CD4-positive, alpha-beta memory T cell (primary cell): ENCODE results near the gene ZNF816. TPM values are rescaled to one million over a fixed set of nuclear protein-coding genes. Genes with fewer than 3 reads are reported as not detected.

Source experiments
- CTCF ChIA-PET: fragments of 350-600 bp; sonication (Branson Sonifier 250); formaldehyde crosslinking; loops from one replicate; lab custom pipeline; 2021; ENCODE audit warnings: inconsistent platforms; ENCODE audit not compliant: partially characterized antibody; lab: Charles Lee
- POLR2A ChIA-PET: fragments of 350-600 bp; sonication (Branson Sonifier 250); formaldehyde crosslinking; loops from one replicate; lab custom pipeline; 2021; ENCODE audit not compliant: partially characterized antibody; lab: Charles Lee
- DNase-seq, 5 donors: peaks; one replicate each; pipeline versions ENCODE4 v3.0.0 to v3.0.0-alpha.2; 2020 to 2022; ENCODE audit warnings: mixed read lengths in 1 of 5
- H3K27ac ChIP-seq: one replicate; pipeline ENCODE4 v1.7.0; 2013; ENCODE audit warnings: low read depth, low read length
- H3K27me3 ChIP-seq: 2 replicates; pipeline ENCODE4 v1.7.0; 2013; ENCODE audit warnings: mild to moderate bottlenecking, low read length, moderate library complexity; ENCODE audit not compliant: insufficient read depth
- H3K36me3 ChIP-seq: 2 replicates; pipeline ENCODE4 v1.7.0; 2013; ENCODE audit warnings: mild to moderate bottlenecking, low read length, moderate library complexity; ENCODE audit not compliant: insufficient read depth
- H3K4me1 ChIP-seq: 2 replicates; pipeline ENCODE4 v1.7.0; 2013; ENCODE audit warnings: mild to moderate bottlenecking, low read length, moderate library complexity; ENCODE audit not compliant: insufficient read depth
- H3K4me3 ChIP-seq, 2 donors: one replicate each; pipeline ENCODE4 v1.7.0; 2013; ENCODE audit warnings: low read length in 2 of 2, mild to moderate bottlenecking in 1 of 2
- H3K9me3 ChIP-seq, 2 donors: one replicate each; pipeline ENCODE4 v1.7.0; 2013; ENCODE audit warnings: low read length in 2 of 2, control low read depth in 1 of 2; ENCODE audit not compliant: control insufficient read depth in 1 of 2
- H3K27ac Mint-ChIP-seq, 7 donors: one replicate each; pipeline ENCODE4 v1.8.0; 2020 to 2021; ENCODE audit warnings: mixed read lengths in 7 of 7, mild to moderate bottlenecking in 6 of 7, inconsistent platforms in 3 of 7, moderate library complexity in 3 of 7
- H3K27me3 Mint-ChIP-seq, 2 donors: one replicate each; pipeline ENCODE4 v1.8.0; 2020 to 2021; ENCODE audit warnings: mixed read lengths in 2 of 2
- H3K36me3 Mint-ChIP-seq, 2 donors: one replicate each; pipeline ENCODE4 v1.8.0; 2020 to 2021; ENCODE audit warnings: mixed read lengths in 2 of 2, inconsistent platforms in 1 of 2, mild to moderate bottlenecking in 1 of 2
- H3K4me1 Mint-ChIP-seq, 4 donors: one replicate each; pipeline ENCODE4 v1.8.0; 2020 to 2021; ENCODE audit warnings: mixed read lengths in 4 of 4, mild to moderate bottlenecking in 1 of 4
- H3K4me3 Mint-ChIP-seq, 8 donors: one replicate each; pipeline ENCODE4 v1.8.0; 2020 to 2021; ENCODE audit warnings: mixed read lengths in 8 of 8, mild to moderate bottlenecking in 7 of 8, moderate library complexity in 6 of 8, inconsistent platforms in 3 of 8
- H3K9me3 Mint-ChIP-seq, 8 donors: one replicate each; pipeline ENCODE4 v1.8.0; 2020 to 2021; ENCODE audit warnings: mixed read lengths in 8 of 8, mild to moderate bottlenecking in 5 of 8, inconsistent platforms in 3 of 8, moderate library complexity in 1 of 8
- intact Hi-C: fragments of 100-400 bp; cut with micrococcal nuclease; formaldehyde crosslinking; loops from one replicate; pipeline ENCODE4 v1.15.1; 2023
- polyA plus RNA-seq, 2 donors: library from polyadenylated mRNA; unstranded; fragments of 300-500 nt; fragmentation: Illumina TruSeq; gene quantifications; one replicate each; pipeline ENCODE4 v1.2.3, GENCODE V29; 2021
- total RNA-seq, 2 experiments: library from RNA; stranded (reverse); gene quantifications; one replicate each; pipeline ENCODE4 v1.2.3, GENCODE V29; 2021

Gene ZNF816
- total and polyA plus RNA-seq, 4 experiments from 2014 or later: 6.5 to 29.6 (median 23.0) TPM

DNA sequence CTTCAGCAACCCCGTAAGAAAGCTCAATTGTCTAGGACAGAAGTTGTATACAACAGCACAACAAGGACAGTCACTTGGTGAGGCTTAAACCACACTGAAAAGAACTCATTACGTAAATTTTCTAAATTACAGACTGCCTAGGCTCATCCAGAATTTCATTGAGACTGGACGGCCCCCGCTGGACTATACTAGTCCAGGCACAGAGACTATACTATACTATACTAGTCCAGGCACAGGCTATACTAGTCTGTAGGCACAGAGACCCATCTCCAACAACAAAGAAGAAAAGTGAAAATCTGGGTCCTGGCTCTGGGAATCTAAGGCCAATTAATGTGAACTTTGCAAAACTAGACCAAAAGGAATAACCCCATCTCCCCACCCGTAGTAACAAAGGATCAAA, 700 bp downstream of the ZNF816 start:
- Histone ChIP-seq H3K4me1 (peaks cover 25% of the 10 kb centered on the region), H3K27ac (peak overlapping the region; percentile 51), H3K4me3 (peak overlapping the region; percentile 62 to 91), H3K9me3 (peaks cover 8 to 43% of the 10 kb centered on the region in 2 donors), H3K36me3 (peaks cover 3% of the 10 kb centered on the region), H3K27me3 (no peaks in the 10 kb centered on the region)
- Mint-ChIP-seq H3K36me3 (peaks cover 41 to 60% of the 10 kb centered on the region in 2 donors), H3K9me3 (peaks cover 2 to 64% (median 38%) of the 10 kb centered on the region in 8 donors), H3K27me3 (peaks cover 0 to under 1% of the 10 kb centered on the region in 2 donors), H3K4me1 (peaks cover 13 to 34% (median 24%) of the 10 kb centered on the region in 4 donors), H3K27ac (peak overlapping the region; percentile 89 to 96 (median 92)), H3K4me3 (peak overlapping the region; percentile 90 to 98 (median 93))
- intact Hi-C loops: loop anchor here (1.0 to 10.0 kb wide), 8 partner anchors 20 to 325 kb away; partner anchors contain the start of genes ZNF320, ZNF347, ZNF468 and ZNF665
- CTCF ChIA-PET: interaction anchor here (1.0 to 1.1 kb wide), 2 partner anchors 19 to 32 kb away, joined by 3 to 6 read pairs; no protein-coding TSS in a partner anchor
- POLR2A ChIA-PET: interaction anchor here (0.8 to 2.4 kb wide), 6 partner anchors 10 to 913 kb away, joined by 3 to 10 read pairs (median 6); partner anchors contain the start of gene ZNF432
- no peak for DNase-seq

DNA sequence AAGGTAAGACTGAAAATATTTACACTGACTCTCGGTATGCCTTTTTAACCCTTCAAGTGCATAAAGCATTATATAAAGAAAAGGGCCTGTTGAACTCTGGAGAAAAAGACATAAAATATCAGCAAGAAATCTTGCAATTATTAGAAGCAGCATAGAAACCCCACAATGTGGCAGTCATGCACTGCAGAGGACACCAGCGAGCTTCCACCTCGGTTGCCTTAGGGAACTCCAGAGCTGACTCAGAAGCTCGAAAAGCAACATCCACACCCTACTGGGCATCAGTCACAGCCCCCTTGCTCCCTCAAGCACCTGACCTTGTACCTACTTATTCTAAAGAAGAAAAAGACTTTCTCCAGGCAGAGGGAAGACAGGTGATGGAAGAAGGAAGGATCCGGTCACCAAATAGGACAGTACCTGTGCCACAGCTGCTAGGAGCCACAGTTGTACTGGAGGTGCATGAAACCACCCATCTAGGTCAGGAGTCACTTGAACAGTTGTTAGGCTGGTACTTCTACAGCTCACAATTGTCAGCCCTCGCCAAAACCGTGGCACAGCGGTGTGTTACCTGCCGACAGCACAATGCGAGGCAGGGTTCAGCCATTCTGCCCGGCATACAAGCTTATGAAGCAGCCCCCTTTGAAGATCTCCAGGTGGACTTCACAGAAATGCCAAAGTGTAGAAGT, 2.9 kb downstream of the ZNF816 start:
- Mint-ChIP-seq H3K4me1 (peaks cover 13 to 34% (median 24%) of the 10 kb centered on the region in 4 donors), H3K36me3 (peaks cover 61 to 76% of the 10 kb centered on the region in 2 donors), H3K4me3 (peak overlapping the region in 2 of 8 donors; percentile 8 to 15), H3K9me3 (peaks cover 4 to 76% (median 53%) of the 10 kb centered on the region in 8 donors), H3K27me3 (no peaks in the 10 kb centered on the region), H3K27ac (no peak overlapping the region)
- POLR2A ChIA-PET: no interaction called here
- peaks cover 22% of the 10 kb centered on the region for H3K36me3 ChIP-seq
- H3K27me3 ChIP-seq: no peaks in the 10 kb centered on the region
- peaks cover 8 to 64% of the 10 kb centered on the region in 2 donors for H3K9me3 ChIP-seq
- CTCF ChIA-PET: interaction anchor here (0.8 to 1.2 kb wide), 2 partner anchors 62 to 224 kb away, joined by 3 to 4 read pairs; no protein-coding TSS in a partner anchor
- no peak overlapping the region for H3K4me3 ChIP-seq
- peaks cover 25% of the 10 kb centered on the region for H3K4me1 ChIP-seq
- intact Hi-C loops: loop anchor here (5.0 to 10.0 kb wide), 2 partner anchors 235 to 322 kb away; partner anchors contain the start of genes ZNF665 and ZNF83
- no peak for DNase-seq
- H3K27ac ChIP-seq: no peak overlapping the region

DNA sequence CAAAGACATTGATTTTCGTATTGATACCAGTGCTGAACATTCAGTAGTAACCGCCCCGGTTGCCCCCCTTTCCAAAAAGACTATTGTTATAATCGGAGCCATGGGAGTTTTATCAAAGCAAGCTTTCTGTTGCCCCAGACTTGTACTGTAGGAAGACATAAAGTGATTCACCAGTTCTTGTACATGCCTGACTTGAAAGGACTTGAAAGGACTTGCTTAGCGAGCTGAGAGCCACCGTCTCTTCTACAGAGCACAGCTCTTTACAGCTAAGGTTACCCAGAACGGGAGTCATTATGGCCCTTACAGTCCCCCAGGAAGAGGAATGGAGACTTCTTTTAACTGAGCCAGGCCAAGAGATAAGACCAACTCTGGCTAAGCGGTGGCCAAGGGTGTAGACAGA, 5.1 kb downstream of the ZNF816 start:
- H3K4me3 ChIP-seq: no peak overlapping the region
- ChIA-PET CTCF (no interaction called here), POLR2A (interaction anchor here (1.0 kb wide), 1 partner anchor 929 kb away, joined by 3 read pairs; the partner anchor contains the start of gene ZNF614)
- H3K9me3 ChIP-seq: peaks cover 8 to 77% of the 10 kb centered on the region in 2 donors
- H3K9me3 Mint-ChIP-seq: peaks cover 4 to 88% (median 70%) of the 10 kb centered on the region in 8 donors
- intact Hi-C loops: no loop called here
- no peaks in the 10 kb centered on the region for H3K27me3 Mint-ChIP-seq
- no peak overlapping the region for H3K27ac ChIP-seq
- no peak for DNase-seq
- peaks cover 35% of the 10 kb centered on the region for H3K36me3 ChIP-seq
- no peak overlapping the region for H3K27ac Mint-ChIP-seq
- no peaks in the 10 kb centered on the region for H3K27me3 ChIP-seq
- H3K36me3 Mint-ChIP-seq: peaks cover 78 to 85% of the 10 kb centered on the region in 2 donors
- peak overlapping the region in 1 of 8 donors; percentile 8 for H3K4me3 Mint-ChIP-seq
- peaks cover 3 to 20% (median 12%) of the 10 kb centered on the region in 4 donors for H3K4me1 Mint-ChIP-seq
- H3K4me1 ChIP-seq: peaks cover 17% of the 10 kb centered on the region

DNA sequence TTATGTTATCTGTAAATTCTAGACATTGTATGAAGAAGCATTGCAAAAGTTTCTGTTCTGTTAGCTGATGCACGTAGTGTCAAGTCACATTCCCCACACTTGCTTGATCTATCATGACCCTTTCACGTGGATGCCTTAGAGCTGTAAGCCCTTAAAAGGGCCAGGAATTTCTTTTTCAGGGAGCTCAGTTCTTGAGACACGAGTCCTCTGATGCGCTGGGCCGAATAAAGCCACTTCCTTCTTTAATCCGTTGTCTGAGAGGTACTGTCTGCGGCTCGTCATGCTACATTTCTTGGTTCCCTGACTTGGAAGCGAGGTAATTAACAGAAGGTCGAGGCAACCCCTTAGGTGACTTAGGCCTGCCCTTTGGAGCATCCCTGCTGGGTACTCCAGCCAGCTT, 5.8 kb downstream of the ZNF816 start:
- DNase-seq: no peak
- peaks cover 8 to 94% (median 75%) of the 10 kb centered on the region in 8 donors for H3K9me3 Mint-ChIP-seq
- CTCF ChIA-PET: no interaction called here
- H3K27ac Mint-ChIP-seq: peak overlapping the region in 1 of 7 donors; percentile 12
- POLR2A ChIA-PET: interaction anchor here (1.0 kb wide), 1 partner anchor 928 kb away, joined by 3 read pairs; the partner anchor contains the start of gene ZNF614
- intact Hi-C loops: no loop called here
- H3K36me3 Mint-ChIP-seq: peaks cover 85% of the 10 kb centered on the region in 2 donors
- no peaks in the 10 kb centered on the region for H3K27me3 Mint-ChIP-seq
- Histone ChIP-seq H3K36me3 (peaks cover 41% of the 10 kb centered on the region), H3K27ac (no peak overlapping the region), H3K4me3 (no peak overlapping the region), H3K9me3 (peaks cover 8 to 83% of the 10 kb centered on the region in 2 donors), H3K27me3 (no peaks in the 10 kb centered on the region), H3K4me1 (peaks cover 14% of the 10 kb centered on the region)
- peaks cover 2 to 14% (median 8%) of the 10 kb centered on the region in 4 donors for H3K4me1 Mint-ChIP-seq
- H3K4me3 Mint-ChIP-seq: no peak overlapping the region

DNA sequence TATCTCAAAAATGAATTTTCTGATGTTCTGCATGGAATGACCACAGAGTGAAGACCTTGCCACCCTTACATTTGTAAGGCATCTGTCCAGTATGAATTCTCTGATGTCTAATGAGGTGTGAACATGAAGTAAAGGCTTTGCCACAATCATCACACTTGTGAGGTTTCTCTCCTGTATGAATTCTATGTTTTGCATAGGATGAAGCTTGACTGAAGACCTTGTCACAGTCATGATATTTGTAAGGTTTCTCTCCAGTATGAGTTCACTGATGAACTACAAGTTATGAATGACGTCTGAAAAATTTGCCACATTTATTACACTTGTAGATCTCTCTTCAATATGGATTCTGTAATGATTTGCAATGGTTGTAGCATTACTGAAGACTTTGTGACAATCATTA, 13.3 kb downstream of the ZNF816 start:
- Mint-ChIP-seq H3K4me3 (no peak overlapping the region), H3K27ac (no peak overlapping the region), H3K9me3 (peaks cover 4 to 83% (median 74%) of the 10 kb centered on the region in 8 donors), H3K27me3 (no peaks in the 10 kb centered on the region), H3K4me1 (no peaks in the 10 kb centered on the region), H3K36me3 (peaks cover 47 to 49% of the 10 kb centered on the region in 2 donors)
- intact Hi-C loops: no loop called here
- no peak overlapping the region for H3K4me3 ChIP-seq
- H3K27me3 ChIP-seq: no peaks in the 10 kb centered on the region
- peaks cover 10 to 60% of the 10 kb centered on the region in 2 donors for H3K9me3 ChIP-seq
- ChIA-PET POLR2A (no interaction called here), CTCF (no interaction called here)
- H3K4me1 ChIP-seq: no peaks in the 10 kb centered on the region
- no peak for DNase-seq
- no peak overlapping the region for H3K27ac ChIP-seq
- H3K36me3 ChIP-seq: peaks cover 29% of the 10 kb centered on the region

DNA sequence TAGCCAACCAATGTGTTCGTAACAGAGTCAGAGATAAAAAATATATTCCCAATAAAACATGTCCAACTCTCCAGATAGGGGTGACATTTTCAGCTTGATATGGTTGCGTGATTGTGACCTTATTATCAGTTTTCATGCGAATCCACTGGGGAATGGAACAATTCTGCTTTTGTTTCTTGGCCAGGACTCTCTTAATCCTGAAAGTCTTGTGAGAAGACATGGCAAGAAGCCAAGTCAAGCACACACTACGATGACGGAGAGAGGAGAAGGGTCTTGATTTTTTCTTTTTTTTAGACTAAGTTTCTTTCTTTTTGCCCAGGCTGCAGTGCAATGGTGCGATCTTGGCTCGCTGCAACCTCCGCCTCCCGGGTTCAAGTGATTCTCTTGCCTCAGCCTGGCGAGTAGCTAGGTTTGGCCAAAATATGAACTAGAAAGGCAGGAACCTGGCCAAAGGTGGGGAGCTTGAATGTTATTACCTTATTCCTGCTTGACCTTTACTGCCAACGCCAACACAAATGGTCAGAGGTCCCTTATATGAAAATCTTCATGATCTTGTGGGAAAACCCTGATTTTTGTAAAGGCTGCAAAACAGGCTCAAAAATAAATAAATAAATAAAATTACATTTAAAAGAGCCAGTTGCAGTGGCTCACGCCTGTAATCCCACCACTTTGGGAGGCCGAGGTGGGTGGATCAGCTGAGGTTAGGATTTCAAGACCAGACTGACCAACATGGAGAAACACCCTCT, 14.5 kb downstream of the ZNF816 start:
- POLR2A ChIA-PET: no interaction called here
- Histone ChIP-seq H3K36me3 (peaks cover 26% of the 10 kb centered on the region), H3K27ac (no peak overlapping the region), H3K4me1 (no peaks in the 10 kb centered on the region), H3K4me3 (no peak overlapping the region), H3K9me3 (peaks cover 10 to 56% of the 10 kb centered on the region in 2 donors), H3K27me3 (no peaks in the 10 kb centered on the region)
- peaks cover 39 to 42% of the 10 kb centered on the region in 2 donors for H3K36me3 Mint-ChIP-seq
- H3K4me3 Mint-ChIP-seq: no peak overlapping the region
- H3K9me3 Mint-ChIP-seq: peaks cover 4 to 76% (median 69%) of the 10 kb centered on the region in 8 donors
- H3K27ac Mint-ChIP-seq: no peak overlapping the region
- peaks cover 0 to 4% (median under 1%) of the 10 kb centered on the region in 4 donors for H3K4me1 Mint-ChIP-seq
- CTCF ChIA-PET: no interaction called here
- intact Hi-C loops: no loop called here
- DNase-seq: no peak
- no peaks in the 10 kb centered on the region for H3K27me3 Mint-ChIP-seq
